Colonic mucosa (tissue), 4 donors: Measurements from ENCODE around the gene CAMSAP1. TPM values are rescaled to one million over a fixed set of nuclear protein-coding genes. Genes with fewer than 3 reads are reported as not detected.

Experiments used
- DNase-seq: peaks from one replicate; pipeline ENCODE4 v3.0.0-alpha.2; 2020
- H3K27ac ChIP-seq: fragments of 200-600 bp; one replicate; pipeline ENCODE4 v1.8.0; 2021
- H3K27me3 ChIP-seq: fragments of 200-600 bp; one replicate; pipeline ENCODE4 v1.8.0; 2021
- H3K36me3 ChIP-seq: fragments of 200-600 bp; one replicate; pipeline ENCODE4 v1.8.0; 2021
- H3K4me1 ChIP-seq: fragments of 200-600 bp; one replicate; pipeline ENCODE4 v1.8.0; 2021; ENCODE audit warnings: mild to moderate bottlenecking
- H3K4me3 ChIP-seq: fragments of 200-600 bp; one replicate; pipeline ENCODE4 v1.8.0; 2021
- H3K9ac ChIP-seq, 2 donors: one replicate each; pipeline ENCODE4 v1.7.0; 2013; ENCODE audit warnings: control low read depth in 2 of 2, low read depth in 2 of 2, low read length in 2 of 2
- H3K9me3 ChIP-seq: fragments of 200-600 bp; one replicate; pipeline ENCODE4 v1.8.0; 2021
- CTCF ChIP-seq: fragments of 200-600 bp; IDR thresholded peaks from one replicate; pipeline ENCODE4 v1.8.0; 2022; ENCODE audit warnings: antibody characterized with exemption, mild to moderate bottlenecking
- intact Hi-C: fragments of 100-400 bp; cut with DNase I; formaldehyde crosslinking; loops from one replicate; pipeline ENCODE4 v1.14.1; 2022
- total RNA-seq, 2 donors: library from RNA; stranded (reverse); fragmentation: NEBNext Ultra II Directional in 1 of 2; extraction: Animal tissue kit (Norgen Biotek cat#: 25700) in 1 of 2; gene quantifications; one replicate each; pipeline ENCODE4 v1.2.1, GENCODE V29; 2021
- donor health status: healthy.
- donor health status: DM: no; HTN: no; CAD: no.
- donor health status: DM: no; HTN: no; CAD: no.

Gene CAMSAP1
- total RNA-seq, 2 donors from 2014 or later = 14.0 to 14.4 TPM

GRCh38 chr9:135823036-135823435, 84.3 kb downstream of the CAMSAP1 start:
- H3K27me3 ChIP-seq = no peaks in the 10 kb centered on the region
- H3K9me3 ChIP-seq = no peaks in the 10 kb centered on the region
- H3K27ac ChIP-seq = no peak overlapping the region
- H3K4me3 ChIP-seq = no peak overlapping the region
- intact Hi-C loops = no loop called here
- H3K36me3 ChIP-seq = peaks cover 17% of the 10 kb centered on the region
- H3K4me1 ChIP-seq = no peaks in the 10 kb centered on the region
- no peak for TF ChIP-seq CTCF
- no peak overlapping the region for H3K9ac ChIP-seq
- no peak for DNase-seq

GRCh38 chr9:135822374-135822755, 85.0 kb downstream of the CAMSAP1 start:
- intact Hi-C loops = no loop called here
- Histone ChIP-seq H3K27ac (no peak overlapping the region), H3K9me3 (no peaks in the 10 kb centered on the region), H3K4me1 (no peaks in the 10 kb centered on the region), H3K9ac (no peak overlapping the region), H3K27me3 (no peaks in the 10 kb centered on the region), H3K36me3 (peaks cover 17% of the 10 kb centered on the region), H3K4me3 (no peak overlapping the region)
- DNase-seq = no peak
- TF ChIP-seq CTCF = no peak

GRCh38 chr9:135821733-135822373, 85.5 kb downstream of the CAMSAP1 start:
- Histone ChIP-seq H3K9ac (no peak overlapping the region), H3K27me3 (no peaks in the 10 kb centered on the region), H3K4me1 (no peaks in the 10 kb centered on the region), H3K9me3 (no peaks in the 10 kb centered on the region), H3K27ac (no peak overlapping the region), H3K36me3 (peaks cover 17% of the 10 kb centered on the region), H3K4me3 (no peak overlapping the region)
- no peak for DNase-seq
- intact Hi-C loops = no loop called here
- TF ChIP-seq CTCF = no peak

- intact Hi-C loops = no loop called here
- Histone ChIP-seq H3K4me1 (no peaks in the 10 kb centered on the region), H3K9ac (no peak overlapping the region), H3K9me3 (no peaks in the 10 kb centered on the region), H3K27ac (no peak overlapping the region), H3K36me3 (peaks cover 17% of the 10 kb centered on the region), H3K27me3 (no peaks in the 10 kb centered on the region), H3K4me3 (no peak overlapping the region)
- no peak for TF ChIP-seq CTCF
- DNase-seq = no peak
Measured at GRCh38 chr9:135821116-135821515, 86.2 kb downstream of the CAMSAP1 start.

GRCh38 chr9:135820661-135821060, 86.7 kb downstream of the CAMSAP1 start:
- Histone ChIP-seq H3K27ac (no peak overlapping the region), H3K4me1 (no peaks in the 10 kb centered on the region), H3K9ac (no peak overlapping the region), H3K4me3 (no peak overlapping the region), H3K27me3 (no peaks in the 10 kb centered on the region), H3K36me3 (peaks cover 17% of the 10 kb centered on the region), H3K9me3 (no peaks in the 10 kb centered on the region)
- no peak for TF ChIP-seq CTCF
- intact Hi-C loops = no loop called here
- no peak for DNase-seq
